ENCODE results near the gene ARL4C.

ARL4C gene

DNA sequence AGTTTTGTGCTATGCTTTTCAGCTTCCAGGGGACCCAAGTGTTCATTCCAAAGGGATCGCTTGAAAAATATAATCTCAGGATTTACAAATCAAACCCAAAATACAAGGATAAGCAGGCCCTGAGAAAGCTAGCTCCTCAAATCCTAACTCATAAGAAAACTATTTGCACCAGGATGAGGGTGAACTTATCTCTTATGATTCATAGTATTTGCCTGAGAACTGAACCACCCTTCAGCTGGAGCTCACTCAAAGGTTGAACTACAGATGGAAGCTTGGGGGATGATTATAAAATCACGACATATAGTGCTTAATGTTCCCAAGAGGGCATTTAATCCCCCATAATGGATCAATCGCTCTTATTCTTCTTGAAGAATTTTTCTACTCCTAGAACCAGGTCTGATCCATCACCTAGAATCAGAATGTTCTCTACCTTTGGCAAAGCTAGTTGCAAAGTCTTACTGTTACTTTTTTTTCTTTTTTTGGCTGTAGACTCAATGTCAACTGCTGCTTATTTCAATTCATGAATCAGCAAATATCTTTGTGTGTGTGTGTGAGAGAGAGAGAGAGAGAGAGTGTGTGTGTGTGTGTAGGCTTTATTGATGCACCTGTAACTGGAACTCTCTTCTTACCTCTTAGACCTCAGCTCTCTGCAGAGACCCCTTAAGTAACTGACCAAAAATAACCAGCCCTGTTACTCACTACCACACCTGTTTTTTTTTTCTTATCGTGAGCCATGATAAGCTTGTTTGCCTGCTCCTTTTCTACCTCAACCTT lies 44.8 kb downstream of the ARL4C start:
- H3K9me3 ChIP-seq (ENCODE audit: control insufficient read depth, insufficient read depth, low read depth, low read length) = no peaks in the 10 kb centered on the region
- TF ChIP-seq ZNF155 (tag by site-specific recombination; IDR thresholded peaks at IDR 0.05) (no peak), ZNF112 (tag by site-specific recombination; IDR thresholded peaks at IDR 0.05) (no peak), ZNF37A (tag by site-specific recombination; IDR thresholded peaks at IDR 0.05) (no peak), FEZF1 (tag by site-specific recombination; IDR thresholded peaks at IDR 0.05) (no peak), ZNF596 (tag by site-specific recombination; IDR thresholded peaks at IDR 0.05) (no peak), ZNF311 (tag by site-specific recombination; IDR thresholded peaks at IDR 0.05; ENCODE audit: borderline replicate concordance) (no peak), ZXDB (tag by site-specific recombination; IDR thresholded peaks at IDR 0.05) (no peak), ZNF366 (tag by site-specific recombination; conservative IDR thresholded peaks at IDR 0.05) (no peak), ZNF548 (tag by site-specific recombination; IDR thresholded peaks at IDR 0.05) (no peak), YY2 (tag by site-specific recombination; IDR thresholded peaks at IDR 0.05) (no peak), ZNF416 (tag by site-specific recombination; IDR thresholded peaks at IDR 0.05) (no peak), ZNF555 (tag by site-specific recombination; conservative IDR thresholded peaks at IDR 0.05) (no peak), OVOL3 (tag by site-specific recombination; IDR thresholded peaks at IDR 0.05) (no peak), BCL11A (tag by site-specific recombination; IDR thresholded peaks at IDR 0.05; ENCODE audit: low read depth) (no peak), ZNF623 (tag by site-specific recombination; IDR thresholded peaks at IDR 0.05) (no peak)
- TF ChIP-seq, protein P1, sequence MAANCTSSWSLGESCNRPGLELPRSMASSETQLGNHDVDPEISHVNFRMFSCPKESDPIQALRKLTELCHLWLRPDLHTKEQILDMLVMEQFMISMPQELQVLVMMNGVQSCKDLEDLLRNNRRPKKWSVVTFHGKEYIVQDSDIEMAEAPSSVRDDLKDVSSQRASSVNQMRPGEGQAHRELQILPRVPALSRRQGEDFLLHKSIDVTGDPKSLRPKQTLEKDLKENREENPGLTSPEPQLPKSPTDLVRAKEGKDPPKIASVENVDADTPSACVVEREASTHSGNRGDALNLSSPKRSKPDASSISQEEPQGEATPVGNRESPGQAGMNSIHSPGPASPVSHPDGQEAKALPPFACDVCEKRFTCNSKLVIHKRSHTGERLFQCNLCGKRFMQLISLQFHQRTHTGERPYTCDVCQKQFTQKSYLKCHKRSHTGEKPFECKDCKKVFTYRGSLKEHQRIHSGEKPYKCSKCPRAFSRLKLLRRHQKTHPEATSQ (tag by site-specific recombination; IDR thresholded peaks at IDR 0.05) = no peak
- TF ChIP-seq, protein P2, sequence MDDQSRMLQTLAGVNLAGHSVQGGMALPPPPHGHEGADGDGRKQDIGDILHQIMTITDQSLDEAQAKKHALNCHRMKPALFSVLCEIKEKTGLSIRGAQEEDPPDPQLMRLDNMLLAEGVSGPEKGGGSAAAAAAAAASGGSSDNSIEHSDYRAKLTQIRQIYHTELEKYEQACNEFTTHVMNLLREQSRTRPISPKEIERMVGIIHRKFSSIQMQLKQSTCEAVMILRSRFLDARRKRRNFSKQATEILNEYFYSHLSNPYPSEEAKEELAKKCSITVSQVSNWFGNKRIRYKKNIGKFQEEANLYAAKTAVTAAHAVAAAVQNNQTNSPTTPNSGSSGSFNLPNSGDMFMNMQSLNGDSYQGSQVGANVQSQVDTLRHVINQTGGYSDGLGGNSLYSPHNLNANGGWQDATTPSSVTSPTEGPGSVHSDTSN (CRISPR knock-in tag; IDR thresholded peaks at IDR 0.05) = no peak
- TF ChIP-seq, protein P3, sequence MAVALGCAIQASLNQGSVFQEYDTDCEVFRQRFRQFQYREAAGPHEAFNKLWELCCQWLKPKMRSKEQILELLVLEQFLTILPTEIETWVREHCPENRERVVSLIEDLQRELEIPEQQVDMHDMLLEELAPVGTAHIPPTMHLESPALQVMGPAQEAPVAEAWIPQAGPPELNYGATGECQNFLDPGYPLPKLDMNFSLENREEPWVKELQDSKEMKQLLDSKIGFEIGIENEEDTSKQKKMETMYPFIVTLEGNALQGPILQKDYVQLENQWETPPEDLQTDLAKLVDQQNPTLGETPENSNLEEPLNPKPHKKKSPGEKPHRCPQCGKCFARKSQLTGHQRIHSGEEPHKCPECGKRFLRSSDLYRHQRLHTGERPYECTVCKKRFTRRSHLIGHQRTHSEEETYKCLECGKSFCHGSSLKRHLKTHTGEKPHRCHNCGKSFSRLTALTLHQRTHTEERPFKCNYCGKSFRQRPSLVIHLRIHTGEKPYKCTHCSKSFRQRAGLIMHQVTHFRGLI (tag by site-specific recombination; IDR thresholded peaks at IDR 0.05) = no peak
- TF ChIP-seq, protein P4, sequence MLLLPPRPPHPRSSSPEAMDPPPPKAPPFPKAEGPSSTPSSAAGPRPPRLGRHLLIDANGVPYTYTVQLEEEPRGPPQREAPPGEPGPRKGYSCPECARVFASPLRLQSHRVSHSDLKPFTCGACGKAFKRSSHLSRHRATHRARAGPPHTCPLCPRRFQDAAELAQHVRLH (tag by site-specific recombination; IDR thresholded peaks at IDR 0.05) = no peak
- POLR2A ChIA-PET = no interaction called here
- no peaks in the 10 kb centered on the region for H3K36me3 ChIP-seq (ENCODE audit: control insufficient read depth in 2 of 2, insufficient read depth in 1 of 2, low read length in 2 of 2)
- no peak overlapping the region for H3K27ac ChIP-seq (ENCODE audit: extremely low read depth, low read depth, low read length)
- H3K4me3 ChIP-seq (ENCODE audit: low read depth, low read length) = no peak overlapping the region
- CTCF ChIA-PET = interaction anchor here (0.8 kb wide), 1 partner anchor 68 kb away, joined by 5 read pairs; no protein-coding TSS in a partner anchor
- H3K4me1 ChIP-seq (ENCODE audit: control insufficient read depth, insufficient read depth, low read length) = 0 out of 2 replicates have a peak, but pooled peaks cover 2% of the 10 kb centered on the region

DNA sequence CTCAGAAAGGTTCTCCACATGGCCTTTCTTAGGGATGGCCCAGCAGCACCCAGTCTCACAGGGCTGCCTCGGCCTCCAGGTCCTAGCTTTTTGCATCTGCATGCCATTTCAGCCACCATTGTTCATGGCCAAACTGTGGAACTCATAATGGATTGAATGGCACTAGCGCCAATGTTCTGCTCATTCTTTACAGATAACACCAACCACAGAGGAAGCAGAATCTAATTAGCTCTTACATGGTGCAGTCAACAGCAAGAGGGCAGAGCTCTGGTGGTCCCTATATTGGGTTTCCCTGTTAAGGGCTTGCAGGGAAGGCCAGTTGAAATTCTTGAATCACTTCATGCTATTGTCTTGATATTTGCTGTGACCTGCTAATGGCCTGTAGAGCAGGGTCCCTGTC lies 45.6 kb downstream of the ARL4C start:
- 0 out of 2 replicates have a peak, but pooled peaks cover 2% of the 10 kb centered on the region for H3K4me1 ChIP-seq (ENCODE audit: control insufficient read depth, insufficient read depth, low read length)
- POLR2A ChIA-PET = no interaction called here
- H3K36me3 ChIP-seq (ENCODE audit: control insufficient read depth in 2 of 2, insufficient read depth in 1 of 2, low read length in 2 of 2) = no peaks in the 10 kb centered on the region
- no peak overlapping the region for H3K27ac ChIP-seq (ENCODE audit: extremely low read depth, low read depth, low read length)
- TF ChIP-seq ZNF521 (tag by site-specific recombination; IDR thresholded peaks at IDR 0.05) (no peak), ZNF23 (tag by site-specific recombination; IDR thresholded peaks at IDR 0.05; ENCODE audit: borderline replicate concordance) (no peak), ZNF830 (tag by site-specific recombination; IDR thresholded peaks at IDR 0.05; ENCODE audit: low read depth) (no peak)
- TF ChIP-seq, protein P5, sequence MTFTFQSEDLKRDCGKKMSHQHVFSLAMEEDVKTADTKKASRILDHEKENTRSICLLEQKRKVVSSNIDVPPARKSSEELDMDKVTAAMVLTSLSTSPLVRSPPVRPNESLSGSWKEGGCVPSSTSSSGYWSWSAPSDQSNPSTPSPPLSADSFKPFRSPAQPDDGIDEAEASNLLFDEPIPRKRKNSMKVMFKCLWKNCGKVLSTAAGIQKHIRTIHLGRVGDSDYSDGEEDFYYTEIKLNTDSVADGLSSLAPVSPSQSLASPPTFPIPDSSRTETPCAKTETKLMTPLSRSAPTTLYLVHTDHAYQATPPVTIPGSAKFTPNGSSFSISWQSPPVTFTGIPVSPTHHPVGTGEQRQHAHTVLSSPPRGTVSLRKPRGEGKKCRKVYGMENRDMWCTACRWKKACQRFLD (tag by site-specific recombination; IDR thresholded peaks at IDR 0.05) = no peak
- TF ChIP-seq, protein P6, sequence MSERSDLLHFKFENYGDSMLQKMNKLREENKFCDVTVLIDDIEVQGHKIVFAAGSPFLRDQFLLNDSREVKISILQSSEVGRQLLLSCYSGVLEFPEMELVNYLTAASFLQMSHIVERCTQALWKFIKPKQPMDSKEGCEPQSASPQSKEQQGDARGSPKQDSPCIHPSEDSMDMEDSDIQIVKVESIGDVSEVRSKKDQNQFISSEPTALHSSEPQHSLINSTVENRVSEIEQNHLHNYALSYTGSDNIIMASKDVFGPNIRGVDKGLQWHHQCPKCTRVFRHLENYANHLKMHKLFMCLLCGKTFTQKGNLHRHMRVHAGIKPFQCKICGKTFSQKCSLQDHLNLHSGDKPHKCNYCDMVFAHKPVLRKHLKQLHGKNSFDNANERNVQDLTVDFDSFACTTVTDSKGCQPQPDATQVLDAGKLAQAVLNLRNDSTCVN (tag by site-specific recombination; optimal IDR thresholded peaks at IDR 0.05) = no peak
- H3K4me3 ChIP-seq (ENCODE audit: low read depth, low read length) = no peak overlapping the region
- CTCF ChIA-PET = interaction anchor here (0.8 kb wide), 1 partner anchor 67 kb away, joined by 5 read pairs; no protein-coding TSS in a partner anchor
- no peaks in the 10 kb centered on the region for H3K9me3 ChIP-seq (ENCODE audit: control insufficient read depth, insufficient read depth, low read depth, low read length)
